GM20000 (cell line): ENCODE results near the gene C1QTNF1.

Source experiments
- DNase-seq: peaks from one replicate; pipeline ENCODE4 v3.0.0; 2012; ENCODE audit warnings: low spot score
- TF ChIP-seq, protein P1 (sequence below): IDR thresholded peaks from 2 replicates; pipeline ENCODE4 v1.5.1; 2012; ENCODE audit warnings: mild to moderate bottlenecking, control low read depth; ENCODE audit errors: extremely low read depth, missing control alignments

Gene C1QTNF1

DNA sequence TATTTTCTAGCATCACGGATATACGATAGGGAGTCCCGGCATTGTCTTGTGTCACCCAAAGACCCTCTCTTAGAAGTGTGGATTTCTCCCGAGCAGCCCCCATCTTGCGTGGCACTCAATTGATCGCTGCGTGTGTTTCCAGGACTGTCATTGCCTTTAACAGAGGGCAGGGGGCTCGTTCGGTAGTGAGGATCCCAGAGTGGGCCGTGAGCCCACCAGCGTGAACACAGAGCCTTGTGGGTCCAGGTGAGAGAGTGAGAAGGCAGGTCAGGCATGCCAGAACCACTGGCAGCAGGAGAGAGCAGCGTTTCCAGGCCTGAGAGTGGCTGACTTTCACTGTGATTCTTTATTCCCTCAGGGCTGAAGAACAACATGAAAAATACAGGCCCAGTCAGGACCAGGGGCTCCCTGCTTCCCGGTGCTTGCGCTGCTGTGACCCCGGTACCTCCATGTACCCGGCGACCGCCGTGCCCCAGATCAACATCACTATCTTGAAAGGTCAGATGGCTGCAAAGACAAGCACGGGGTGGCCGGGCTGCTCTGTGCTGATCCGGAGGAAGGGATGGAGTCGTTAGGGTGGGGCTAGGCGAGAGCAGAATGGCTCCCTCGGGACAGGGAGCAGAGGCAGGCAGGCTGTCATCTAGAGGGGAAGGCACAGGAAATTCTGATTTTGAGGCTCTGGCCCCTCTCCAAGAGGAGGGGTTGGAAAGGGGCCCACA is 22.4 kb downstream of the C1QTNF1 start:
- DNase-seq = peak; percentile 21
- TF ChIP-seq, protein P1, sequence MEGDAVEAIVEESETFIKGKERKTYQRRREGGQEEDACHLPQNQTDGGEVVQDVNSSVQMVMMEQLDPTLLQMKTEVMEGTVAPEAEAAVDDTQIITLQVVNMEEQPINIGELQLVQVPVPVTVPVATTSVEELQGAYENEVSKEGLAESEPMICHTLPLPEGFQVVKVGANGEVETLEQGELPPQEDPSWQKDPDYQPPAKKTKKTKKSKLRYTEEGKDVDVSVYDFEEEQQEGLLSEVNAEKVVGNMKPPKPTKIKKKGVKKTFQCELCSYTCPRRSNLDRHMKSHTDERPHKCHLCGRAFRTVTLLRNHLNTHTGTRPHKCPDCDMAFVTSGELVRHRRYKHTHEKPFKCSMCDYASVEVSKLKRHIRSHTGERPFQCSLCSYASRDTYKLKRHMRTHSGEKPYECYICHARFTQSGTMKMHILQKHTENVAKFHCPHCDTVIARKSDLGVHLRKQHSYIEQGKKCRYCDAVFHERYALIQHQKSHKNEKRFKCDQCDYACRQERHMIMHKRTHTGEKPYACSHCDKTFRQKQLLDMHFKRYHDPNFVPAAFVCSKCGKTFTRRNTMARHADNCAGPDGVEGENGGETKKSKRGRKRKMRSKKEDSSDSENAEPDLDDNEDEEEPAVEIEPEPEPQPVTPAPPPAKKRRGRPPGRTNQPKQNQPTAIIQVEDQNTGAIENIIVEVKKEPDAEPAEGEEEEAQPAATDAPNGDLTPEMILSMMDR = no peak

DNA sequence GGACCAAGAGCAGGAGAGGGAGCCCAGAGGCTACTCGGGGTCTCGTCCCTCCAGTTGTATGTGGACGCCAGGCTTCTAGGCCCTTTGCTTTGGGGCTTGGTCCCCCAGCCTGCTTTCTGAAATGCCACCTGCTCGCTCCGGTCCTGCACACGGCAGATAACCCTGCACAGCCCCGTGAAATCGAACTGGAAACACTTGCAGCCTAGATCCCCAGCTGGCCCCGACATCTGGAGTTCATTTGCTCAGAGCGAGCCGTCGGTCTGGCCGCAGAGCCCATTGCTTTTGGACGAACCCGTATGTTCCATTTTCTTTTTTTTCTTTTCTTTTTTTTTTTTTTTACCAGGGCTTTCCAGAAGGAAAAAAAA is 22.9 kb downstream of the C1QTNF1 start:
- DNase-seq = peak; percentile 8
- TF ChIP-seq, protein P1 = no peak

DNA sequence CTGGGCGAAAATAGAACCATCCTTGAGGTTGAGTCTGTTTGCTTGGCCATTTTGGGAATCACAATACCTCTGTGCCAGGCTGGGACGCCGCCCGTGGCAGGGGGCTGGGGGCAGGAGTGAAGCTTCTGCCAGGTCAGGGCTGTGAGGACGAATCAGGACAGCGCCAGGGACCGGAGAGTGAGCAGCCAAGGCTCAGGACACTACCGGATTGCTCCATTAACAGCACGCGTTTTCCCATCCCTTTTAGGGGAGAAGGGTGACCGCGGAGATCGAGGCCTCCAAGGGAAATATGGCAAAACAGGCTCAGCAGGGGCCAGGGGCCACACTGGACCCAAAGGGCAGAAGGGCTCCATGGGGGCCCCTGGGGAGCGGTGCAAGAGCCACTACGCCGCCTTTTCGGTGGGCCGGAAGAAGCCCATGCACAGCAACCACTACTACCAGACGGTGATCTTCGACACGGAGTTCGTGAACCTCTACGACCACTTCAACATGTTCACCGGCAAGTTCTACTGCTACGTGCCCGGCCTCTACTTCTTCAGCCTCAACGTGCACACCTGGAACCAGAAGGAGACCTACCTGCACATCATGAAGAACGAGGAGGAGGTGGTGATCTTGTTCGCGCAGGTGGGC is 23.4 kb downstream of the C1QTNF1 start:
- TF ChIP-seq, protein P1 = no peak

DNA sequence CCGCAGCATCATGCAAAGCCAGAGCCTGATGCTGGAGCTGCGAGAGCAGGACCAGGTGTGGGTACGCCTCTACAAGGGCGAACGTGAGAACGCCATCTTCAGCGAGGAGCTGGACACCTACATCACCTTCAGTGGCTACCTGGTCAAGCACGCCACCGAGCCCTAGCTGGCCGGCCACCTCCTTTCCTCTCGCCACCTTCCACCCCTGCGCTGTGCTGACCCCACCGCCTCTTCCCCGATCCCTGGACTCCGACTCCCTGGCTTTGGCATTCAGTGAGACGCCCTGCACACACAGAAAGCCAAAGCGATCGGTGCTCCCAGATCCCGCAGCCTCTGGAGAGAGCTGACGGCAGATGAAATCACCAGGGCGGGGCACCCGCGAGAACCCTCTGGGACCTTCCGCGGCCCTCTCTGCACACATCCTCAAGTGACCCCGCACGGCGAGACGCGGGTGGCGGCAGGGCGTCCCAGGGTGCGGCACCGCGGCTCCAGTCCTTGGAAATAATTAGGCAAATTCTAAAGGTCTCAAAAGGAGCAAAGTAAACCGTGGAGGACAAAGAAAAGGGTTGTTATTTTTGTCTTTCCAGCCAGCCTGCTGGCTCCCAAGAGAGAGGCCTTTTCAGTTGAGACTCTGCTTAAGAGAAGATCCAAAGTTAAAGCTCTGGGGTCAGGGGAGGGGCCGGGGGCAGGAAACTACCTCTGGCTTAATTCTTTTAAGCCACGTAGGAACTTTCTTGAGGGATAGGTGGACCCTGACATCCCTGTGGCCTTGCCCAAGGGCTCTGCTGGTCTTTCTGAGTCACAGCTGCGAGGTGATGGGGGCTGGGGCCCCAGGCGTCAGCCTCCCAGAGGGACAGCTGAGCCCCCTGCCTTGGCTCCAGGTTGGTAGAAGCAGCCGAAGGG is 24.2 kb downstream of the C1QTNF1 start:
- DNase-seq = peak; percentile 6
- TF ChIP-seq, protein P1 = no peak

More for the DNA sequence above, 23.4 kb downstream of the C1QTNF1 start:
- peak; percentile 12 for DNase-seq

DNA sequence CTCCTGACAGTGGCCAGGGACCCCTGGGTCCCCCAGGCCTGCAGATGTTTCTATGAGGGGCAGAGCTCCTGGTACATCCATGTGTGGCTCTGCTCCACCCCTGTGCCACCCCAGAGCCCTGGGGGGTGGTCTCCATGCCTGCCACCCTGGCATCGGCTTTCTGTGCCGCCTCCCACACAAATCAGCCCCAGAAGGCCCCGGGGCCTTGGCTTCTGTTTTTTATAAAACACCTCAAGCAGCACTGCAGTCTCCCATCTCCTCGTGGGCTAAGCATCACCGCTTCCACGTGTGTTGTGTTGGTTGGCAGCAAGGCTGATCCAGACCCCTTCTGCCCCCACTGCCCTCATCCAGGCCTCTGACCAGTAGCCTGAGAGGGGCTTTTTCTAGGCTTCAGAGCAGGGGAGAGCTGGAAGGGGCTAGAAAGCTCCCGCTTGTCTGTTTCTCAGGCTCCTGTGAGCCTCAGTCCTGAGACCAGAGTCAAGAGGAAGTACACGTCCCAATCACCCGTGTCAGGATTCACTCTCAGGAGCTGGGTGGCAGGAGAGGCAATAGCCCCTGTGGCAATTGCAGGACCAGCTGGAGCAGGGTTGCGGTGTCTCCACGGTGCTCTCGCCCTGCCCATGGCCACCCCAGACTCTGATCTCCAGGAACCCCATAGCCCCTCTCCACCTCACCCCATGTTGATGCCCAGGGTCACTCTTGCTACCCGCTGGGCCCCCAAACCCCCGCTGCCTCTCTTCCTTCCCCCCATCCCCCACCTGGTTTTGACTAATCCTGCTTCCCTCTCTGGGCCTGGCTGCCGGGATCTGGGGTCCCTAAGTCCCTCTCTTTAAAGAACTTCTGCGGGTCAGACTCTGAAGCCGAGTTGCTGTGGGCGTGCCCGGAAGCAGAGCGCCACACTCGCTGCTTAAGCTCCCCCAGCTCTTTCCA is 25.1 kb downstream of the C1QTNF1 start:
- TF ChIP-seq, protein P1 = no peak
- peak; percentile 7 for DNase-seq

DNA sequence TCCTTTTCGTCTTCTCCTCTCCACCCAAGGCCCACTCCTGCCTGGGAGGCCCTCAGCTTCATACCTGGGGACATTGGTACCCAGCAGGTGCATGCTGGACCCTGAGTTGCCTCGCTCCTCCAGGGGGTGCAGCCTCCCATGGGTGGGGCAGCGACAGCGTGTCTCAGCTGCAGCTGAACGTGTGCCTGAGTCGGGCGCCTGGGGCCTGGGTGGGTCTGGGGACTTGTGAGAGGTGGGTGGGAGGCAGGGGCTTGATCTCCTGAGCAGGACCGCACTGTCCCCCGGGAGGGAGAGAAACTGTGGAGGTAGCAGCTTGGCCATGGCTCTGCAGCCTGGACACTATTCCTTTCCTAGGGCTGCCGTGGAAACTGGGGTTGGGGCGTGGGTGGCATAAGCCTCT is 25.9 kb downstream of the C1QTNF1 start:
- TF ChIP-seq, protein P1 = no peak
- DNase-seq = no peak
